ENCODE results near the gene CARD10.

The CARD10 gene

GRCh38 chr22:37519268-37520195, at the start of gene CARD10:
CARD10 (minus strand) TSS chr22:37519415; CDS start chr22:37519200, 215 bp downstream.
- no peak for DNase-seq (ENCODE audit: low read depth in 2 of 2)

GRCh38 chr22:37568448-37569008, 49.3 kb upstream of the CARD10 start:
- no peak for DNase-seq (ENCODE audit: low read depth in 2 of 2)

- DNase-seq (ENCODE audit: low read depth in 2 of 2), result no peak
These were observed 48.8 kb upstream of the CARD10 start for GRCh38 chr22:37568012-37568411.

GRCh38 chr22:37566903-37567798, 47.9 kb upstream of the CARD10 start:
- peak; percentile 89 for DNase-seq (ENCODE audit: low read depth in 2 of 2)

GRCh38 chr22:37566329-37566837, 47.2 kb upstream of the CARD10 start:
- DNase-seq (ENCODE audit: low read depth in 2 of 2), result peak in 1 of 2 donors; percentile 23

- no peak for DNase-seq (ENCODE audit: low read depth in 2 of 2)
These were observed 46.6 kb upstream of the CARD10 start for GRCh38 chr22:37565830-37566229.

- no peak for DNase-seq (ENCODE audit: low read depth in 2 of 2)
These were observed 45.0 kb upstream of the CARD10 start for GRCh38 chr22:37564111-37564711.

- no peak for DNase-seq (ENCODE audit: low read depth in 2 of 2)
These were observed 44.2 kb upstream of the CARD10 start for GRCh38 chr22:37563153-37564081.

GRCh38 chr22:37562049-37562875, 43.0 kb upstream of the CARD10 start:
- no peak for DNase-seq (ENCODE audit: low read depth in 2 of 2)

GRCh38 chr22:37561212-37562048, 42.2 kb upstream of the CARD10 start:
- peak; percentile 76 to 83 for DNase-seq (ENCODE audit: low read depth in 2 of 2)

- DNase-seq (ENCODE audit: low read depth in 2 of 2), result no peak
These were observed 41.5 kb upstream of the CARD10 start for GRCh38 chr22:37560608-37561211.

- DNase-seq (ENCODE audit: low read depth in 2 of 2), result no peak
These were observed 40.8 kb upstream of the CARD10 start, which contains the start of gene CDC42EP1 for GRCh38 chr22:37559901-37560607. CDC42EP1 (plus strand) TSS chr22:37560480; CDS start chr22:37566350, 5,870 bp downstream.

GRCh38 chr22:37559521-37559900, 40.3 kb upstream of the CARD10 start:
- DNase-seq (ENCODE audit: low read depth in 2 of 2), result no peak

- DNase-seq (ENCODE audit: low read depth in 2 of 2), result no peak
These were observed 39.6 kb upstream of the CARD10 start for GRCh38 chr22:37558815-37559214.

- no peak for DNase-seq (ENCODE audit: low read depth in 2 of 2)
These were observed 38.2 kb upstream of the CARD10 start for GRCh38 chr22:37557321-37558001.

- no peak for DNase-seq (ENCODE audit: low read depth in 2 of 2)
These were observed 37.5 kb upstream of the CARD10 start for GRCh38 chr22:37556710-37557109.

GRCh38 chr22:37555029-37555428, 35.8 kb upstream of the CARD10 start:
- no peak for DNase-seq (ENCODE audit: low read depth in 2 of 2)
